Measurements from ENCODE around the gene OBSL1. TPM values are rescaled to one million over a fixed set of nuclear protein-coding genes. Genes with fewer than 3 reads are reported as not detected.

OBSL1 gene
- total RNA-seq, 1 experiment from 2014 or later: 25.5 TPM

GRCh38 chr2:219569635-219570034, 1.7 kb downstream of the OBSL1 start:
- TF ChIP-seq SIN3A (IDR thresholded peaks at IDR 0.05; ENCODE audit: borderline replicate concordance, insufficient read depth, low read depth, low read length) (no peak), TCF7L2 (IDR thresholded peaks at IDR 0.05; ENCODE audit: low read depth, low read length) (no peak)
- Histone ChIP-seq H3K27me3 (ENCODE audit: control insufficient read depth, insufficient read depth, low read length) (no peaks in the 10 kb centered on the region), H3K4me3 (ENCODE audit: low read depth in 2 of 2, low read length in 2 of 2) (peak overlapping the region in 1 of 2 experiments; percentile 49; a peak in 3 of 4 replicates), H3K27ac (ENCODE audit: low read length) (0 out of 2 replicates have a peak overlapping the region, but pooled peaks have one; percentile 23), H3K9me3 (ENCODE audit: control insufficient read depth, insufficient read depth, low read depth, low read length) (no peaks in the 10 kb centered on the region), H3K4me1 (ENCODE audit: control insufficient read depth, insufficient read depth, low read length) (peaks cover 16% of the 10 kb centered on the region), H3K36me3 (ENCODE audit: control insufficient read depth, insufficient read depth, low read length) (no peaks in the 10 kb centered on the region)
- ATAC-seq: no peak
- no peak for DNase-seq (ENCODE audit: low read depth, low spot score)
- CTCF ChIA-PET: interaction anchor here (0.5 kb wide), 1 partner anchor 9 kb away, joined by 6 read pairs; no protein-coding TSS in a partner anchor
- no TSS peak for BruUV-seq (replicated peaks)
- in situ Hi-C loops (cut with HindIII; ENCODE audit: low pct_unique_long_range_greater_than_20kb, low sequenced_read_pairs) (no loop called here), intact Hi-C loops (cut with micrococcal nuclease; ENCODE audit: unreplicated experiment) (no loop called here)
- POLR2A ChIA-PET: no interaction called here

- ChIA-PET POLR2A (no interaction called here), CTCF (interaction anchor here (0.5 kb wide), 1 partner anchor 9 kb away, joined by 6 read pairs; no protein-coding TSS in a partner anchor)
- no TSS peak for BruUV-seq (replicated peaks)
- no peaks in the 10 kb centered on the region for H3K27me3 ChIP-seq (ENCODE audit: control insufficient read depth, insufficient read depth, low read length)
- H3K4me1 ChIP-seq (ENCODE audit: control insufficient read depth, insufficient read depth, low read length): peaks cover 16% of the 10 kb centered on the region
- H3K4me3 ChIP-seq (ENCODE audit: low read depth in 2 of 2, low read length in 2 of 2): no peak overlapping the region
- in situ Hi-C loops (cut with HindIII; ENCODE audit: low pct_unique_long_range_greater_than_20kb, low sequenced_read_pairs): no loop called here
- TF ChIP-seq POLR2AphosphoS5 (IDR thresholded peaks at IDR 0.05; ENCODE audit: low read depth, low read length): no peak
- no peak for TF ChIP-seq REST (IDR thresholded peaks at IDR 0.05; ENCODE audit: insufficient read depth in 1 of 2, low read depth in 2 of 2, low read length in 1 of 2)
- TF ChIP-seq SIN3A (IDR thresholded peaks at IDR 0.05; ENCODE audit: borderline replicate concordance, insufficient read depth, low read depth, low read length): no peak
- no peak for TF ChIP-seq TCF7L2 (IDR thresholded peaks at IDR 0.05; ENCODE audit: low read depth, low read length)
- no peak for TF ChIP-seq CTCF (IDR thresholded peaks at IDR 0.05)
- H3K36me3 ChIP-seq (ENCODE audit: control insufficient read depth, insufficient read depth, low read length): no peaks in the 10 kb centered on the region
- DNase-seq (ENCODE audit: low read depth, low spot score) (no peak), ATAC-seq (no peak)
- no peaks in the 10 kb centered on the region for H3K9me3 ChIP-seq (ENCODE audit: control insufficient read depth, insufficient read depth, low read depth, low read length)
- H3K27ac ChIP-seq (ENCODE audit: low read length): no peak overlapping the region
- intact Hi-C loops (cut with micrococcal nuclease; ENCODE audit: unreplicated experiment): no loop called here
Measured at GRCh38 chr2:219569041-219569440, 2.3 kb downstream of the OBSL1 start.

GRCh38 chr2:219567791-219568361, 3.5 kb downstream of the OBSL1 start:
- in situ Hi-C loops (cut with HindIII; ENCODE audit: low pct_unique_long_range_greater_than_20kb, low sequenced_read_pairs): no loop called here
- intact Hi-C loops (cut with micrococcal nuclease; ENCODE audit: unreplicated experiment): no loop called here

More at GRCh38 chr2:219567791-219568361, 3.5 kb downstream of the OBSL1 start:
- no peak overlapping the region for H3K27ac ChIP-seq (ENCODE audit: low read length)
- no peaks in the 10 kb centered on the region for H3K36me3 ChIP-seq (ENCODE audit: control insufficient read depth, insufficient read depth, low read length)
- peaks cover 16% of the 10 kb centered on the region for H3K4me1 ChIP-seq (ENCODE audit: control insufficient read depth, insufficient read depth, low read length)
- CTCF ChIA-PET: no interaction called here
- ATAC-seq (no peak), DNase-seq (ENCODE audit: low read depth, low spot score) (no peak)
- TF ChIP-seq POLR2AphosphoS5 (IDR thresholded peaks at IDR 0.05; ENCODE audit: low read depth, low read length) (no peak), CTCF (IDR thresholded peaks at IDR 0.05) (no peak), SIN3A (IDR thresholded peaks at IDR 0.05; ENCODE audit: borderline replicate concordance, insufficient read depth, low read depth, low read length) (no peak), REST (IDR thresholded peaks at IDR 0.05; ENCODE audit: insufficient read depth in 1 of 2, low read depth in 2 of 2, low read length in 1 of 2) (no peak), TCF7L2 (IDR thresholded peaks at IDR 0.05; ENCODE audit: low read depth, low read length) (no peak)
- H3K27me3 ChIP-seq (ENCODE audit: control insufficient read depth, insufficient read depth, low read length): no peaks in the 10 kb centered on the region
- BruUV-seq (replicated peaks): no TSS peak
- no peaks in the 10 kb centered on the region for H3K9me3 ChIP-seq (ENCODE audit: control insufficient read depth, insufficient read depth, low read depth, low read length)
- no peak overlapping the region for H3K4me3 ChIP-seq (ENCODE audit: low read depth in 2 of 2, low read length in 2 of 2)
- POLR2A ChIA-PET: no interaction called here

Measured in Panc1 (cell line).